OCI-LY1 (cell line): Measurements from ENCODE around the gene NME9.

Experiments
- CTCF ChIP-seq: fragments of 200-600 bp; sonication (generic), shearing (Covaris generic); IDR thresholded peaks from 2 replicates; pipeline ENCODE4 v1.5.1; 2017; ENCODE audit warnings: mild to moderate bottlenecking, antibody characterized with exemption, low read length, moderate library complexity, mixed read lengths
- EZH2 ChIP-seq: fragments of 200-600 bp; sonication (generic), shearing (Covaris generic); IDR thresholded peaks from 2 replicates; pipeline ENCODE4 v1.8.0; 2017; ENCODE audit warnings: borderline replicate concordance, mixed run types, mild to moderate bottlenecking, antibody characterized with exemption, low read length, moderate library complexity, mixed read lengths

GRCh38 chr3:138331143-138331894 lies 1.7 kb upstream of the NME9 start:
- TF ChIP-seq CTCF (no peak), EZH2 (no peak)
